Measurements from ENCODE around the gene CDADC1. TPM values are rescaled to one million over a fixed set of nuclear protein-coding genes. Genes with fewer than 3 reads are reported as not detected.
A peak's percentile ranks its signal among the peaks of the same experiment; 100 is the strongest.

Gene CDADC1
- total RNA-seq, 2 donors from 2014 or later: 2.0 to 6.1 TPM

DNA sequence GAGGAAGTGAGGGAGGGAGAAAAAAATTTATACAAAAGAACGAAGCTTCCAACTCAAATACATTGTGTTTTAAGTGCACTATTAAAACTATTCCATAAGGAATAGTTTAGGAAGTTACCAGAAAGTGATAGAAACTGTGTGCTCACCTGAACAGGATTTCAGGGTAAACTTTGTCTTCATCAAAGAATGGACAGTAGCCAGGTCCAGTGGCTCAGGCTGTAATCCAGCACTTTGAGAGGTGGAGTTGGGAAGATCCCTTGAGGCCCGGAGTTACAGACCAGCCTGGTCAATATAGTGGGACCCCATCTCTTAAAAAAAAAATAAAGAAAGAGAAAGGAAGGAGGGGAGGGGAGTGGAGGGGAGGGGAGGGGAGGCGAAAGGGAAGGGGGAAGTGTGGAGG lies 13.0 kb upstream of the CDADC1 start:
- intact Hi-C loops (cut with DNase I): no loop called here
- TF ChIP-seq POLR2AphosphoS5 (IDR thresholded peaks at IDR 0.05) (no peak), CTCF (IDR thresholded peaks at IDR 0.05) (no peak), POLR2A (IDR thresholded peaks at IDR 0.05) (no peak)
- H3K4me1 ChIP-seq (replicated peaks): no peaks in the 10 kb centered on the region
- H3K27me3 ChIP-seq (replicated peaks; ENCODE audit: insufficient read depth): no peaks in the 10 kb centered on the region
- no peaks in the 10 kb centered on the region for H3K9me3 ChIP-seq
- H3K4me3 ChIP-seq: no peak overlapping the region
- DNase-seq (ENCODE audit: low spot score): no peak
- no peaks in the 10 kb centered on the region for H3K36me3 ChIP-seq
- 84% methylated on average over 3 of the region's 3 CpGs for WGBS
- H3K27ac ChIP-seq: no peak overlapping the region

GRCh38 chr13:49235856-49236431 lies 11.8 kb upstream of the CDADC1 start:
- no peaks in the 10 kb centered on the region for H3K9me3 ChIP-seq
- no peaks in the 10 kb centered on the region for H3K27me3 ChIP-seq (replicated peaks; ENCODE audit: insufficient read depth)
- intact Hi-C loops (cut with DNase I): no loop called here
- H3K4me3 ChIP-seq: no peak overlapping the region
- H3K36me3 ChIP-seq: no peaks in the 10 kb centered on the region
- H3K4me1 ChIP-seq (replicated peaks): no peaks in the 10 kb centered on the region
- TF ChIP-seq POLR2AphosphoS5 (IDR thresholded peaks at IDR 0.05) (no peak), CTCF (IDR thresholded peaks at IDR 0.05) (no peak), POLR2A (IDR thresholded peaks at IDR 0.05) (no peak)
- 91% methylated on average over 6 of the region's 6 CpGs for WGBS
- no peak overlapping the region for H3K27ac ChIP-seq
- no peak for DNase-seq (ENCODE audit: low spot score)

GRCh38 chr13:49238621-49239020 lies 9.1 kb upstream of the CDADC1 start:
- 93% methylated on average over 2 of the region's 2 CpGs for WGBS
- no peak overlapping the region for H3K27ac ChIP-seq
- intact Hi-C loops (cut with DNase I): no loop called here
- no peaks in the 10 kb centered on the region for H3K9me3 ChIP-seq
- no peaks in the 10 kb centered on the region for H3K4me1 ChIP-seq (replicated peaks)
- TF ChIP-seq POLR2A (IDR thresholded peaks at IDR 0.05) (no peak), POLR2AphosphoS5 (IDR thresholded peaks at IDR 0.05) (no peak), CTCF (IDR thresholded peaks at IDR 0.05) (no peak)
- no peak overlapping the region for H3K4me3 ChIP-seq
- no peaks in the 10 kb centered on the region for H3K36me3 ChIP-seq
- no peak for DNase-seq (ENCODE audit: low spot score)
- H3K27me3 ChIP-seq (replicated peaks; ENCODE audit: insufficient read depth): no peaks in the 10 kb centered on the region

DNA sequence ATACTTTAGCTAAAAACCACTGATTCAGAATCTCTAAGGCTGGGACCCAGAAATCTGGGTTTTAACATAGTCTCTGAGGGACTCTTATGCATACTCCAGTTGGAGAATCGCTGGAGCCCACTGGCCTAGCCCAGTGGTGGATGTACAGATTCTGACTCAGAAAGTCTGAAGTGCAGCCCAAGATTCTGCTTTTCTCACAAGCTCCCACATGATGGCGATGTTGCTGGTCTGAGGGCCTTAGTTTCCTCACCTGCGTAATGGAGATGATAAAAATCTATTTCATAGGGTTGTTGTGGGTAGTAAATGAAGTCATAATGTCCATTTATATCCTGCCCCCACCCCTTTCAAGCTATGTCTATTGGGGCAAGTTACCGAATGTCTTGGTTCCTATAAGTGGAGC lies 7.7 kb upstream of the CDADC1 start:
- Histone ChIP-seq H3K36me3 (no peaks in the 10 kb centered on the region), H3K9me3 (no peaks in the 10 kb centered on the region), H3K27me3 (replicated peaks; ENCODE audit: insufficient read depth) (no peaks in the 10 kb centered on the region), H3K27ac (no peak overlapping the region), H3K4me3 (no peak overlapping the region), H3K4me1 (replicated peaks) (no peaks in the 10 kb centered on the region)
- peak in 2 of 4 experiments; percentile 32 to 33 for TF ChIP-seq CTCF (IDR thresholded peaks at IDR 0.05)
- no peak for TF ChIP-seq POLR2A (IDR thresholded peaks at IDR 0.05)
- TF ChIP-seq POLR2AphosphoS5 (IDR thresholded peaks at IDR 0.05): no peak
- 44% methylated on average over 4 of the region's 4 CpGs for WGBS
- intact Hi-C loops (cut with DNase I): no loop called here
- DNase-seq (ENCODE audit: low spot score): no peak

- Histone ChIP-seq H3K27me3 (replicated peaks; ENCODE audit: insufficient read depth) (no peaks in the 10 kb centered on the region), H3K36me3 (no peaks in the 10 kb centered on the region), H3K4me1 (replicated peaks) (no peaks in the 10 kb centered on the region), H3K9me3 (no peaks in the 10 kb centered on the region), H3K4me3 (no peak overlapping the region), H3K27ac (no peak overlapping the region)
- no peak for TF ChIP-seq POLR2A (IDR thresholded peaks at IDR 0.05)
- no peak for TF ChIP-seq CTCF (IDR thresholded peaks at IDR 0.05)
- TF ChIP-seq POLR2AphosphoS5 (IDR thresholded peaks at IDR 0.05): no peak
- WGBS: 94% methylated on average over 7 of the region's 7 CpGs
- intact Hi-C loops (cut with DNase I): no loop called here
- DNase-seq (ENCODE audit: low spot score): no peak
These were observed 6.4 kb upstream of the CDADC1 start for GRCh38 chr13:49241296-49241695.
